ENCODE results near the gene NPAS3.

GRCh38 chr14:33811721-33812120, 873.0 kb downstream of the NPAS3 start:
- no peak for TF ChIP-seq CTCF (IDR thresholded peaks at IDR 0.05 in 2 of 3, conservative IDR thresholded peaks at IDR 0.05 in 1 of 3; ENCODE audit: borderline replicate concordance in 1 of 3, insufficient read depth in 1 of 3, low read depth in 2 of 3, low read length in 2 of 3)
- no peak for TF ChIP-seq EGR1 (IDR thresholded peaks at IDR 0.05; ENCODE audit: low read depth)
- TF ChIP-seq SIN3A (IDR thresholded peaks at IDR 0.05; ENCODE audit: low read depth): no peak
- no peak for TF ChIP-seq EZH2 (IDR thresholded peaks at IDR 0.05)
- no peak for TF ChIP-seq POLR2A (IDR thresholded peaks at IDR 0.05; ENCODE audit: borderline replicate concordance, extremely low read depth, insufficient read depth, insufficient read length)
- no peak for TF ChIP-seq CEBPB (IDR thresholded peaks at IDR 0.05; ENCODE audit: low read depth)
- no peak for TF ChIP-seq ZNF274 (IDR thresholded peaks at IDR 0.05; ENCODE audit: low read depth, low read length)
- no peak for TF ChIP-seq ELF1 (IDR thresholded peaks at IDR 0.05; ENCODE audit: borderline replicate concordance, low read depth)
- no peak for TF ChIP-seq POLR2AphosphoS5 (IDR thresholded peaks at IDR 0.05; ENCODE audit: low read depth, low read length)
- TF ChIP-seq RAD21 (IDR thresholded peaks at IDR 0.05; ENCODE audit: low read depth): no peak
- no peak for TF ChIP-seq SP1 (IDR thresholded peaks at IDR 0.05; ENCODE audit: low read depth)
- TF ChIP-seq TCF7L2 (IDR thresholded peaks at IDR 0.05; ENCODE audit: borderline replicate concordance, extremely low read depth, insufficient read depth, insufficient read length): no peak
